ENCODE measurements around the gene DCHS1. TPM values are rescaled to one million over a fixed set of nuclear protein-coding genes. Genes with fewer than 3 reads are reported as not detected.
A peak's percentile ranks its signal among the peaks of the same experiment; 100 is the strongest.

Gene DCHS1
- total RNA-seq, 6 donors from 2014 or later, result 9.2 to 32.2 (median 12.8) TPM

GRCh38 chr11:6606471-6607189, 49.0 kb downstream of the DCHS1 start:
- peaks cover 62 to 81% (median 71%) of the 10 kb centered on the region in 4 donors for H3K4me1 ChIP-seq
- H3K9me3 ChIP-seq, result no peaks in the 10 kb centered on the region
- DNase-seq (peak; percentile 93 to 95), ATAC-seq (ENCODE audit: low FRiP score in 2 of 2) (peak; percentile 82 to 84)
- peak overlapping the region; percentile 90 to 99 (median 92) for H3K27ac ChIP-seq
- H3K4me3 ChIP-seq, result peak overlapping the region in 2 of 4 donors; percentile 1 to 92
- no peaks in the 10 kb centered on the region for H3K27me3 ChIP-seq
- peak in 1 of 4 donors; percentile 58 for TF ChIP-seq EP300 (IDR thresholded peaks at IDR 0.05)
- TF ChIP-seq POLR2AphosphoS5 (IDR thresholded peaks at IDR 0.05), result peak; percentile 67 to 90
- TF ChIP-seq POLR2A (IDR thresholded peaks at IDR 0.05), result peak in 2 of 4 donors; percentile 52 to 73
- TF ChIP-seq, protein P1, sequence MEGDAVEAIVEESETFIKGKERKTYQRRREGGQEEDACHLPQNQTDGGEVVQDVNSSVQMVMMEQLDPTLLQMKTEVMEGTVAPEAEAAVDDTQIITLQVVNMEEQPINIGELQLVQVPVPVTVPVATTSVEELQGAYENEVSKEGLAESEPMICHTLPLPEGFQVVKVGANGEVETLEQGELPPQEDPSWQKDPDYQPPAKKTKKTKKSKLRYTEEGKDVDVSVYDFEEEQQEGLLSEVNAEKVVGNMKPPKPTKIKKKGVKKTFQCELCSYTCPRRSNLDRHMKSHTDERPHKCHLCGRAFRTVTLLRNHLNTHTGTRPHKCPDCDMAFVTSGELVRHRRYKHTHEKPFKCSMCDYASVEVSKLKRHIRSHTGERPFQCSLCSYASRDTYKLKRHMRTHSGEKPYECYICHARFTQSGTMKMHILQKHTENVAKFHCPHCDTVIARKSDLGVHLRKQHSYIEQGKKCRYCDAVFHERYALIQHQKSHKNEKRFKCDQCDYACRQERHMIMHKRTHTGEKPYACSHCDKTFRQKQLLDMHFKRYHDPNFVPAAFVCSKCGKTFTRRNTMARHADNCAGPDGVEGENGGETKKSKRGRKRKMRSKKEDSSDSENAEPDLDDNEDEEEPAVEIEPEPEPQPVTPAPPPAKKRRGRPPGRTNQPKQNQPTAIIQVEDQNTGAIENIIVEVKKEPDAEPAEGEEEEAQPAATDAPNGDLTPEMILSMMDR (IDR thresholded peaks at IDR 0.05), result no peak
- 9 to 12% methylated on average over 10 to 11 of the region's 11 CpGs for WGBS, 2 donors
- H3K36me3 ChIP-seq, result peaks cover 30 to 42% (median 34%) of the 10 kb centered on the region in 4 donors

DNA sequence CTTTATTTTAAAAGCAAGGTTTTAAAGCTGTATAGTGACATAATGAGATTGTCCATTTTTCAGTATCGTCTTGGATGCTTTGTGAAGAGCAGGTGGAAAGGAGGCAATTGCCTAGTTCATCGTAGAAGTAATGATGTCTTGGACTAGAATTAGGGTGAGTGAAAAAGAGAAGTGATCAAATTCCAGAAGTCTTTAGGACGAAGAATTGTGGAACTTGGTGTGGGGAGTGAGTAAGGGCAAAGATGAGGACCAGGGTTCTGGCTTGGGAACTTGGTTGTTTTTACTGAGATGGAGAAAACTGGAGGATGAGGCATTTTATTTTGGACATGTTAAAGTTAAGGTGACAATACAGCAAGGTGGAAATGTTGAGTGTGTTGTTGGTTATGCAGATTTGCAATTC, 50.8 kb downstream of the DCHS1 start:
- Histone ChIP-seq H3K27me3 (no peaks in the 10 kb centered on the region), H3K27ac (peak overlapping the region; percentile 91 to 99 (median 95)), H3K36me3 (peaks cover 25 to 43% (median 38%) of the 10 kb centered on the region in 4 donors), H3K4me3 (peak overlapping the region; percentile 38 to 92 (median 66)), H3K4me1 (peaks cover 52 to 71% (median 62%) of the 10 kb centered on the region in 4 donors), H3K9me3 (no peaks in the 10 kb centered on the region)
- TF ChIP-seq POLR2AphosphoS5 (IDR thresholded peaks at IDR 0.05), result no peak
- 17 to 19% methylated on average over 3 of the region's 3 CpGs for WGBS, 2 donors
- ATAC-seq (ENCODE audit: low FRiP score in 2 of 2) (no peak), DNase-seq (no peak)

DNA sequence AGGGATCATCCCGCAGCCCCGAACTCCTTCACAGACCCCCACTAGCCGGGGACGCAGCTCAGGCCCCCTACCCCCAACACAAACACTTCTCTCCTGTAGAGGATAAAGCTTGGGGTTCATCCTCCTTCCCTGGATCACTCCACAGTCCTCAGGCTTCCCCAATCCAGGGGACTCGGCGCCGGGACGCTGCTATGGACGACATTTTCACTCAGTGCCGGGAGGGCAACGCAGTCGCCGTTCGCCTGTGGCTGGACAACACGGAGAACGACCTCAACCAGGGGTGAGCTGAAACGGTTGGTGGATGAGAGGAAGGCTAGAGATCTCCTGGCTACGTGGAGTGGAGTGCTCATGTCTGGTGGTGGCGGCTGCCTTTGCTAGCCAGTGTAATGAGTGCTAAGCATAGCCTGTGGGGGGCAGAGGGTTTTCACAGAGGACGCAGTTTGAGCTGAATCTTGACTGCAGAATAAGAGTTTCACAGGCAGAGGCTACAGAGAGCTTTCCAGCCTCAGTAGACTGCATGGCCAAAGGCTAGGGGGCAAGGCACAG, 51.5 kb downstream of the DCHS1 start:
- peaks cover 25 to 43% (median 38%) of the 10 kb centered on the region in 4 donors for H3K36me3 ChIP-seq
- TF ChIP-seq POLR2AphosphoS5 (IDR thresholded peaks at IDR 0.05) (peak in 1 of 2 donors; percentile 44), EP300 (IDR thresholded peaks at IDR 0.05) (no peak), POLR2A (IDR thresholded peaks at IDR 0.05) (peak in 1 of 4 donors; percentile 12)
- WGBS, 2 donors, result 0 to 3% methylated on average over 9 to 20 of the region's 20 CpGs
- H3K4me3 ChIP-seq, result peak overlapping the region; percentile 38 to 92 (median 66)
- no peaks in the 10 kb centered on the region for H3K27me3 ChIP-seq
- peaks cover 50 to 65% (median 60%) of the 10 kb centered on the region in 4 donors for H3K4me1 ChIP-seq
- H3K9me3 ChIP-seq, result no peaks in the 10 kb centered on the region
- DNase-seq, result peak; percentile 60 to 67
- peak overlapping the region; percentile 91 to 99 (median 95) for H3K27ac ChIP-seq
- ATAC-seq (ENCODE audit: low FRiP score in 2 of 2), result peak; percentile 58 to 63

- peak; percentile 97 to 98 for DNase-seq
- TF ChIP-seq, protein P1 (IDR thresholded peaks at IDR 0.05), result peak in 3 of 6 experiments; percentile 25 to 68 (median 34)
- TF ChIP-seq POLR2AphosphoS5 (IDR thresholded peaks at IDR 0.05), result peak; percentile 64 to 90
- peak in 1 of 4 donors; percentile 66 for TF ChIP-seq EP300 (IDR thresholded peaks at IDR 0.05)
- peak in 3 of 4 donors; percentile 20 to 94 (median 88) for TF ChIP-seq POLR2A (IDR thresholded peaks at IDR 0.05)
- peak within 1 kb of the TSS; percentile 64 to 96 (median 80) for H3K4me3 ChIP-seq
- H3K4me1 ChIP-seq, result peaks cover 50 to 64% (median 56%) of the 10 kb centered on the region in 4 donors
- H3K27ac ChIP-seq, result peak within 1 kb of the TSS; percentile 91 to 99 (median 95)
- peak; percentile 96 for ATAC-seq (ENCODE audit: low FRiP score in 2 of 2)
- no peaks in the 10 kb centered on the region for H3K27me3 ChIP-seq
- H3K36me3 ChIP-seq, result peaks cover 23 to 43% (median 38%) of the 10 kb centered on the region in 4 donors
- H3K9me3 ChIP-seq, result no peaks in the 10 kb centered on the region
- 0 to 1% methylated on average over 37 to 43 of the region's 72 CpGs for WGBS, 2 donors
These were observed 52.1 kb downstream of the DCHS1 start, which contains the start of the genes ILK and RRP8 for GRCh38 chr11:6603287-6604080. ILK (plus strand) TSS chr11:6603774; CDS start chr11:6604272, 498 bp downstream. RRP8 (minus strand) TSS chr11:6603616; CDS start chr11:6603502, 114 bp downstream.

GRCh38 chr11:6602096-6602940, 53.3 kb downstream of the DCHS1 start:
- TF ChIP-seq EP300 (IDR thresholded peaks at IDR 0.05) (no peak), POLR2AphosphoS5 (IDR thresholded peaks at IDR 0.05) (no peak), POLR2A (IDR thresholded peaks at IDR 0.05) (no peak)
- TF ChIP-seq, protein P1 (IDR thresholded peaks at IDR 0.05), result no peak
- H3K27ac ChIP-seq, result peak overlapping the region; percentile 91 to 99 (median 95)
- peaks cover 19 to 42% (median 34%) of the 10 kb centered on the region in 4 donors for H3K36me3 ChIP-seq
- DNase-seq (no peak), ATAC-seq (ENCODE audit: low FRiP score in 2 of 2) (no peak)
- peaks cover 38 to 53% (median 44%) of the 10 kb centered on the region in 4 donors for H3K4me1 ChIP-seq
- no peaks in the 10 kb centered on the region for H3K9me3 ChIP-seq
- no peaks in the 10 kb centered on the region for H3K27me3 ChIP-seq
- WGBS, 2 donors, result 52 to 57% methylated on average over 7 of the region's 7 CpGs
- peak overlapping the region; percentile 64 to 96 (median 80) for H3K4me3 ChIP-seq

All from upper lobe of left lung (tissue), 6 donors.